AG09319 (cell line): ENCODE results near the gene JAG2.

Experiments
- DNase-seq: peaks from one replicate; pipeline ENCODE4 v3.0.0-alpha.2; 2010; ENCODE audit warnings: low read depth; ENCODE audit errors: extremely low read depth
- TF ChIP-seq, protein P1 (sequence below): IDR thresholded peaks from 2 replicates; pipeline ENCODE4 v1.5.1; 2011; ENCODE audit warnings: low read depth, mild to moderate bottlenecking, inconsistent platforms, low read length, moderate library complexity

The JAG2 gene

DNA sequence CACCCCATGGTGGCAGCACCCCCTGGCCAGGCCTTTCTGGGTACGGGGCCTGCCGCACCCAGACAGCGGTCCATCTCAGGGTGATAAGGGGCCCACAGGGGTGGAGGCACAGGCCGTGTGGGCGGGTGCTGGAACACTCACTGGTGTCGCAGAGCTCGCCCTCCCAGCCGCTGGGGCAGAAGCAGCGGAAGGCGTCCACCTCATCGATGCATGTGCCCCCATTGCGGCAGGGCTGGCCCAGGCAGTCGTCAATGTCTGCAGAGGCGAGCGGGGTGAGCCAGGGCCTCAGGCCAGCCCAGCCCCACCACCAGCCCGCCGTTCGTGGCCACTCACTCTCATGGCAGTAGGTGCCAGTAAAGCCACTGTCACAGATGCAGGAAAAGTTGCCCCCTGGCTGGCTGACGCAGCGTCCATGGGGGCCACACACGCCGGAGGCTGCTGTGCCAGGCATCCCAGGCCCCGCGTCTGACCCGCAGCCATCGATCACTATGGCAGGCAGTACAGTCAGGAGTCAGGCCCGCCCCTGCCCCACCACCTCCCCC lies 19.9 kb downstream of the JAG2 start:
- no peak for DNase-seq

DNA sequence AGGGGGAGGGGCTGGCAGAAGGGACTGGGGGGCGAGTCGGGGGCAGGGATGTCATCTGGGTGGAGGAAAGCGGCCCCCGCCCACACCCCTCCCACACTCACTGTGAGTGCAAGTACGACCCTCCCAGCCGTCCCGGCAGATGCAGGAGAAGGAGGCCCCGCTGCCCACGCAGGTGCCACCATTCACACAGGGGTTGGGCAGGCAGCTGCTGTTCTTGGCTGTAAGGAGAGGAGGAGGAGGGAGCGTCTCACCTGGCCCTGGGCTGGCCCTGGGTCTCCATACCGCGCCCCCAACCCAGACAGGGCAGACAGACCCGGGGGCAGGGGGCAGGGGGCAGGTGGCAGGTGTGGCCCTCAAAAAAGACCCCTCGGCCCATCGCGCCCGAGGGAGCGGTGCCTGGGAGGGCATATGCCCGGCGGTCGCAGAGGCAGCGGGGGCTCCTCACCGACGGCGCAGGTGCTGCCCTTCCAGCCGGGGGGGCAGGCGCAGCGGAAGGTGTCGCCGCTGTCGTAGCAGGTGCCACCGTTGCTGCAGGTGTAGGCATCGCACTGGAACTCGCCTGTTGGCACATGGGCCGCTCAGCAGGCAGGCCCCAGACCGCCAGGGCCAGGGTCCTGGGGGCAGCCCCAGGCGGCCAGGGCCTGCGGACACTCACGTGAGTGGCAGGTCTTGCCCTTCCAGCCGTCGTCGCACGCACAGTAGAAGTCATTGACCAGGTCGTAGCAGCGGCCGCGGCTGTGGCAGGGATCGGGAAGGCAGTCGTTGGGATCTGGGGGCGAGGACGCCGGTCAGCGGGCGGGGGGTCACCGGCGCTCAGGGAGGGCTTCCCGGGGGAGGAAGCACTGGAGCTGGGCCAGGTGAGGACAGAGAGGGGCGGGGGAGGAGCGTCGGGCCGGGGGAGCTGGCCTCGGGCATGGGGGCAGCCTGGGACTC lies 20.6 kb downstream of the JAG2 start:
- TF ChIP-seq, protein P1, sequence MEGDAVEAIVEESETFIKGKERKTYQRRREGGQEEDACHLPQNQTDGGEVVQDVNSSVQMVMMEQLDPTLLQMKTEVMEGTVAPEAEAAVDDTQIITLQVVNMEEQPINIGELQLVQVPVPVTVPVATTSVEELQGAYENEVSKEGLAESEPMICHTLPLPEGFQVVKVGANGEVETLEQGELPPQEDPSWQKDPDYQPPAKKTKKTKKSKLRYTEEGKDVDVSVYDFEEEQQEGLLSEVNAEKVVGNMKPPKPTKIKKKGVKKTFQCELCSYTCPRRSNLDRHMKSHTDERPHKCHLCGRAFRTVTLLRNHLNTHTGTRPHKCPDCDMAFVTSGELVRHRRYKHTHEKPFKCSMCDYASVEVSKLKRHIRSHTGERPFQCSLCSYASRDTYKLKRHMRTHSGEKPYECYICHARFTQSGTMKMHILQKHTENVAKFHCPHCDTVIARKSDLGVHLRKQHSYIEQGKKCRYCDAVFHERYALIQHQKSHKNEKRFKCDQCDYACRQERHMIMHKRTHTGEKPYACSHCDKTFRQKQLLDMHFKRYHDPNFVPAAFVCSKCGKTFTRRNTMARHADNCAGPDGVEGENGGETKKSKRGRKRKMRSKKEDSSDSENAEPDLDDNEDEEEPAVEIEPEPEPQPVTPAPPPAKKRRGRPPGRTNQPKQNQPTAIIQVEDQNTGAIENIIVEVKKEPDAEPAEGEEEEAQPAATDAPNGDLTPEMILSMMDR, result no peak

More for the DNA sequence above, 19.9 kb downstream of the JAG2 start:
- TF ChIP-seq, protein P1, result no peak

GRCh38 chr14:105146976-105147635 lies 21.5 kb downstream of the JAG2 start:
- TF ChIP-seq, protein P1, result no peak
- DNase-seq, result no peak

More for the DNA sequence above, 20.6 kb downstream of the JAG2 start:
- DNase-seq, result no peak

DNA sequence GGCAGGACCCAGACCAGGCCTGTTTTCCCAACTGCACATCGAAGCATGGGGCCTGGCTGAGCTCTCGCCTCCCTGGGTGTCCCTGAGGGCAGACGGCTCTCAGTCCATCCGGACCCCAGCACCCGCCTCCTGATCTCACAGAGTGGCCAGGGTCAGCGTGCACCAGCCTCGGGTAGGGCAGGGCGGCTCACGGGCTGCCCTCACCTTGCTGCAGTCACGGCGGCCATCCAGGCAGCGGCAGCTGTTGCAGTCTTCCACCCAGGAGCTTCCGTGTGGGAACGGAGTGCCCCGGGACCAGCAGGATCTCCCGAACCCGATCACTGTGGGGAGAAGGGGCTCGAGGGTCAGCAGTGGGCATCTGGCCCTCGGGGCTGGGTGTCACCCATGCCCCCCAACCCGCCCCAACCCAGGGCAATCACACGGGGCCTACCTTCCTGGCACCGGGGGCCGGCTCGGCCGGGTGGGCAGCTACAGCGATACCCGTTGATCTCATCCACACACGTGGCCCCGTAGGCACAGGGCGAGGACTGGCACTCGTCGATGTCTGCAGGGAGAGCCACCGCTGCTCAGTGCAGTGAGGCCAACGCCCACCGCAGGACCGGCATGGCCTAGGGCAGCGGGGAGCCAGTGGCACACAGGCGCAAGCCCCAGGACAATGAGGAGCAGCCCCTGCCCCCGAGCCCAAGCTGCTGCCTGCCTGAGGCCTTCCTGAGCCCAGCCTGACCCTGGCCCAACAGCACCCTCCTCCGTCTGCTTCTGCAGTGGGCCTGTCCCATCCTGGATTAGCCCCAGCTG lies 22.2 kb downstream of the JAG2 start:
- TF ChIP-seq, protein P1, result no peak
- DNase-seq, result no peak

- TF ChIP-seq, protein P1, result no peak
- DNase-seq, result no peak
Measured at GRCh38 chr14:105145381-105146180, 23.0 kb downstream of the JAG2 start.

GRCh38 chr14:105144666-105145380 lies 23.8 kb downstream of the JAG2 start:
- no peak for DNase-seq

More at GRCh38 chr14:105144666-105145380, 23.8 kb downstream of the JAG2 start:
- TF ChIP-seq, protein P1, result no peak
